SK-N-MC (cell line): Measurements from ENCODE around the gene LHB.
"Not testable (repeated sequence)": the region's sequence is repeated elsewhere in the genome, so short reads cannot be mapped to it uniquely, and the experiment has no call there.

Source experiments
- EZH2 ChIP-seq: fragments of 200-600 bp; sonication (generic); IDR thresholded peaks from one replicate; pipeline ENCODE4 v1.6.1; 2017; ENCODE audit warnings: antibody characterized with exemption
- POLR2AphosphoS5 ChIP-seq: IDR thresholded peaks from 2 replicates; pipeline ENCODE4 v1.6.1; 2012; ENCODE audit warnings: mild to moderate bottlenecking, low read depth, low read length, borderline replicate concordance

DNA sequence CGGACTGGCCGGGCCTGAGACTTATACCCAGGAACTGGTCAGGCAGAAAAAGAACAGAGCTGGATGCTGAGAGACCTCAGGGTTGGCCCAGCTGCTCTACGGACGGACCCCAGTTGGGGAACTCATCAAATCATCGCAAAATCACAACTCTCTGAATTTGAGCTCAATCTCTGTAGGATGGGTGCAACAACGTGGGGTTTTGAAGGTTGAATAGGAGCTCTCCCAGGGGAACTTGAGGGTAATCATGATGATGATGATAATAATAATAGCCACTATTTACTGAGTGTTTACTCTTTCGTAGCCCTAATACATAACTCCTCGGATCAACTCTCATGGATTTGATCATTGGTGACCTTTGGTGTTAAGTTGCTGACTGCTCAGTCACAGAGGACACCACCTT lies 13.4 kb upstream of the LHB start:
- not testable (repeated sequence) for TF ChIP-seq POLR2AphosphoS5, EZH2
